Neural progenitor cell (in vitro differentiated cells): Measurements from ENCODE around the gene CNN1.

ENCODE experiments used
- EZH2phosphoT487 ChIP-seq: fragments of 200-600 bp; sonication (generic); IDR thresholded peaks from 2 replicates; pipeline ENCODE4 v1.6.1; 2017; ENCODE audit warnings: antibody characterized with exemption
- TF ChIP-seq, protein P1 (sequence below): fragments of 200-600 bp; sonication (generic); IDR thresholded peaks from 2 replicates; pipeline ENCODE4 v1.5.1; 2017; ENCODE audit warnings: antibody characterized with exemption, mild to moderate bottlenecking

GRCh38 chr19:11554160-11554559 lies 15.5 kb downstream of the CNN1 start:
- TF ChIP-seq, protein P1, sequence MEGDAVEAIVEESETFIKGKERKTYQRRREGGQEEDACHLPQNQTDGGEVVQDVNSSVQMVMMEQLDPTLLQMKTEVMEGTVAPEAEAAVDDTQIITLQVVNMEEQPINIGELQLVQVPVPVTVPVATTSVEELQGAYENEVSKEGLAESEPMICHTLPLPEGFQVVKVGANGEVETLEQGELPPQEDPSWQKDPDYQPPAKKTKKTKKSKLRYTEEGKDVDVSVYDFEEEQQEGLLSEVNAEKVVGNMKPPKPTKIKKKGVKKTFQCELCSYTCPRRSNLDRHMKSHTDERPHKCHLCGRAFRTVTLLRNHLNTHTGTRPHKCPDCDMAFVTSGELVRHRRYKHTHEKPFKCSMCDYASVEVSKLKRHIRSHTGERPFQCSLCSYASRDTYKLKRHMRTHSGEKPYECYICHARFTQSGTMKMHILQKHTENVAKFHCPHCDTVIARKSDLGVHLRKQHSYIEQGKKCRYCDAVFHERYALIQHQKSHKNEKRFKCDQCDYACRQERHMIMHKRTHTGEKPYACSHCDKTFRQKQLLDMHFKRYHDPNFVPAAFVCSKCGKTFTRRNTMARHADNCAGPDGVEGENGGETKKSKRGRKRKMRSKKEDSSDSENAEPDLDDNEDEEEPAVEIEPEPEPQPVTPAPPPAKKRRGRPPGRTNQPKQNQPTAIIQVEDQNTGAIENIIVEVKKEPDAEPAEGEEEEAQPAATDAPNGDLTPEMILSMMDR = no peak
- TF ChIP-seq EZH2phosphoT487 = no peak
